ENCODE data around the gene KANSL1.
"Not testable (repeated sequence)": the region's sequence is repeated elsewhere in the genome, so short reads cannot be mapped to it uniquely, and the experiment has no call there.

The KANSL1 gene, protein sequence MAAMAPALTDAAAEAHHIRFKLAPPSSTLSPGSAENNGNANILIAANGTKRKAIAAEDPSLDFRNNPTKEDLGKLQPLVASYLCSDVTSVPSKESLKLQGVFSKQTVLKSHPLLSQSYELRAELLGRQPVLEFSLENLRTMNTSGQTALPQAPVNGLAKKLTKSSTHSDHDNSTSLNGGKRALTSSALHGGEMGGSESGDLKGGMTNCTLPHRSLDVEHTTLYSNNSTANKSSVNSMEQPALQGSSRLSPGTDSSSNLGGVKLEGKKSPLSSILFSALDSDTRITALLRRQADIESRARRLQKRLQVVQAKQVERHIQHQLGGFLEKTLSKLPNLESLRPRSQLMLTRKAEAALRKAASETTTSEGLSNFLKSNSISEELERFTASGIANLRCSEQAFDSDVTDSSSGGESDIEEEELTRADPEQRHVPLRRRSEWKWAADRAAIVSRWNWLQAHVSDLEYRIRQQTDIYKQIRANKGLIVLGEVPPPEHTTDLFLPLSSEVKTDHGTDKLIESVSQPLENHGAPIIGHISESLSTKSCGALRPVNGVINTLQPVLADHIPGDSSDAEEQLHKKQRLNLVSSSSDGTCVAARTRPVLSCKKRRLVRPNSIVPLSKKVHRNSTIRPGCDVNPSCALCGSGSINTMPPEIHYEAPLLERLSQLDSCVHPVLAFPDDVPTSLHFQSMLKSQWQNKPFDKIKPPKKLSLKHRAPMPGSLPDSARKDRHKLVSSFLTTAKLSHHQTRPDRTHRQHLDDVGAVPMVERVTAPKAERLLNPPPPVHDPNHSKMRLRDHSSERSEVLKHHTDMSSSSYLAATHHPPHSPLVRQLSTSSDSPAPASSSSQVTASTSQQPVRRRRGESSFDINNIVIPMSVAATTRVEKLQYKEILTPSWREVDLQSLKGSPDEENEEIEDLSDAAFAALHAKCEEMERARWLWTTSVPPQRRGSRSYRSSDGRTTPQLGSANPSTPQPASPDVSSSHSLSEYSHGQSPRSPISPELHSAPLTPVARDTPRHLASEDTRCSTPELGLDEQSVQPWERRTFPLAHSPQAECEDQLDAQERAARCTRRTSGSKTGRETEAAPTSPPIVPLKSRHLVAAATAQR (N-terminal part only)

DNA sequence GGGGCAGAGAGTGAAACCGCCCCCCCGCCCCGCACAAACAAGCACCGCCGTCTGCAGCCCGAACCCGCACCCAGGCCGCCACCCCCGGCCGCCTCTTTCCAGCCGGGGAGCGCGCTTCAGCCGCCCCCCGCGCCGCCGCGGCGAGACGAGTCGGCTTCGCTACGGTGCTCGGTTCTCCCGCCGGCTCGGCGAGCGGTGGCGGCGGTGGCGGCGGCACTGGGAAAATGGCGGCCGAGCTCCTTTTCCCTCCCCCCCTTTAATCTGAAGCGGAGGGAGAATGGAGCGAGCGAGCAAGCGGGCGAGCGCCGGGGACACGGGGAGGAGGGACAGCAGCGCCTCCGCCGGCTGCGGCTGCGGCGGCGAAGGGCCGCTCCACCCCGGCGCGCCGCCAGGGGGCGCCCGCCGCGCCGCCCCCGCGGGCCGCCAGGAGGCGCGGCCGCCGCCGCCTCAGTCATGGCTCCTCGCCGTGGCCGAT, at the start of gene KANSL1:
KANSL1 (minus strand) TSS at position 279 of the 475 bp plus-strand sequence. CDS start 21,286 bp downstream, outside the sequence.
- peak; percentile 74 to 85 (median 82) for DNase-seq (ENCODE audit: low read depth in 3 of 3)

DNA sequence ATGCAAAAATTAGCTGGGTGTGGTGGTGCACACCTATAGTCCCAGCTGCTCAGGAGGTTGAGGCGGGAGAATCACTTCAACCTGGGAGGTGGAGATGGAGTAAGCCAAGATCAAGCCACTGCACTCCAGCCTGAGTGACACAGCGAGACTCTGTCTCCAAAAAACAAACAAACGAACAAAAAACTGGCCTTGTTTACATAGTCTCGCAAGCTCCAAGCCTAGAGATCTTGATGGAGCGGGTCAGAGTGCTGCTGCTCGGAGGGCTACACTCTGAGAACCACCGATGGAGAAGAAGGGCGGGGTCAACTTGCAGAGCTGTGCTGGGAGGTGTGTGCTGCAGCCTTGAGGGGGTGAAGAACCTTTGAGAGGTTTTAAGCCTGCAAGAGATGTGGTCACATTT, 38.1 kb upstream of the KANSL1 start:
- not testable (repeated sequence) for DNase-seq (ENCODE audit: low read depth in 3 of 3)

DNA sequence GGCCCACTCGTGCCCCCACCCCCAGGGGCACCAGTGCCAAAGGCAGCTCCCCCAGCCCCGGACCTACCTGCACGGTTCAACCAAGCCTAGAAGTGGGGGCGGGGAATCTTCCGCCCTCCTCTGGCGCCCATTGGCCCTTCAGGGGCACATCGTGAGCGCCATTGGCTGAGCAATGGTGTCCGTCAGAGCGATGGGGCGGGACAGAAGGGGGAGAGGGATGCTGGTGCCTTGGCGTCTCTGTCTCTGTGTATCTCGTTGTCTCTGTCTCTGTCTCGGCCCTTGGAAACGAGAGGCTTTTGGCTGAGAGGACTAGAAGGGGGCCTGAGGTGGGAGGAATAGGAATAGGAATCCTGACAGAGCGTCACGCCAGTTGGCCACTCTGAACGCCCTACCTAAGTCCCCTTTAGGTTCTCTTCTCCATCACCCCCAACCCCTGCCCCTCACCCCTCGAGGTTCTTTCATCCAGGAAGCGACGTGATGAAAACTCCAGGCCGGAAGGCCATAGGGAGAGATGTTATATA, 32.1 kb upstream of the KANSL1 start:
- peak; percentile 81 to 93 (median 88) for DNase-seq (ENCODE audit: low read depth in 3 of 3)

DNA sequence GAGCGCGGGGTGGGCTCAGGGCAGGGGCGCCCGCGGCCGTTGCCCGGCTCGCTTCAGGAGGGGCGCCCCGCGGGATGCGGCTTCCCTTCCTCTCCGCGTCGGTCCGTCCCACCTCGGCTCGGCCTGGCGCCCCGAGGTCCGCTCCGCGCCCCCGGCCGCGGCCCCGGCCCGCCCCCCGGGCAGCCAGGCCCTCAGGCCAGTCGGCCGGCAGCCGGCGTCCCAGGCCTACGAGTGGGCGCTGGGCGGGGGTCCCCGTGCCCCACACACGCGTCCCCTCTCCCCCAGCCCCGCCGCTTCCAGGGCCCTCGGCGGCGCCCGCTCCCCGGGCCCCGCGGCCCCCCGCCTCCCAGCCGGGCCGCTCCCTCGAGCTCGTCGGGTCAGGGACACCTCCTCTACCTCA, 31.6 kb upstream of the KANSL1 start:
- DNase-seq (ENCODE audit: low read depth in 3 of 3) = not testable (repeated sequence)

DNA sequence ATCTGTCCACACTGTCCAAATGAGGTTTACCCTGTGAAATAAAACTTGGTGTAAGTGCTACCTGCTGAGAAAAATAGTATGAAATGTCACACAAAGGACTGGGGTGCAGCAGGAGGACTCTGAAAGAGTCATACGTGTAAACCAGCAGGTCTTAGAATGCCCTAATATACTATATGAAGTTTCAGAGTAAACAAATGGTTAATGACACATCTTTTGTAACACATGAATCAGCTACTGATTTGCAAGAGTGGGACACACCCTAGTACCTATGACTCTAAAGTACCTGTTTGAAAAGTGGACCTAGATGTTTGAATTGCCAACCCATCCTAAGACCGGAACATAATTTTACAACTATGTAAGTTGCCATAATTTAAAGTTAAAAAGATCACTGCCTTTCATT, 29.8 kb upstream of the KANSL1 start:
- DNase-seq (ENCODE audit: low read depth in 3 of 3) = not testable (repeated sequence)

DNA sequence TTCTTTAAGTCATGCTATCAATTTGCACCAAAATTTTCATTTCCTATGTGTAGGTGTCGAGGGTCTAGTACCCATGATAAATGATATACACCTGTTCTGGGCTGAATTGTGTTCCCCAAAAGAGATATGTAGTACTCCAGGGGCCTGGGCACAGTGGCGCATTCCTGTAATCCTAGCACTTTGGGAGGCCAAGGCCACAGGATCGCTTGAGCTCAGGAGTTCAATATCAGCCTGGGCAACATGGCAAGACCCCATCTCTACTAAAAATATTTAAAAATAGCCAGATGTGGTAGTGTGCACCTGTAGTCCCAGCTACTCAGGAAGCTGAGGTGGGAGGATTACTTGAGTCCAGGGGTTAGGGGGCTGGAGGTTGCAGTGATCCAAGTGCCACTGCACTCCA, 23.5 kb upstream of the KANSL1 start:
- no peak for DNase-seq (ENCODE audit: low read depth in 3 of 3)

DNA sequence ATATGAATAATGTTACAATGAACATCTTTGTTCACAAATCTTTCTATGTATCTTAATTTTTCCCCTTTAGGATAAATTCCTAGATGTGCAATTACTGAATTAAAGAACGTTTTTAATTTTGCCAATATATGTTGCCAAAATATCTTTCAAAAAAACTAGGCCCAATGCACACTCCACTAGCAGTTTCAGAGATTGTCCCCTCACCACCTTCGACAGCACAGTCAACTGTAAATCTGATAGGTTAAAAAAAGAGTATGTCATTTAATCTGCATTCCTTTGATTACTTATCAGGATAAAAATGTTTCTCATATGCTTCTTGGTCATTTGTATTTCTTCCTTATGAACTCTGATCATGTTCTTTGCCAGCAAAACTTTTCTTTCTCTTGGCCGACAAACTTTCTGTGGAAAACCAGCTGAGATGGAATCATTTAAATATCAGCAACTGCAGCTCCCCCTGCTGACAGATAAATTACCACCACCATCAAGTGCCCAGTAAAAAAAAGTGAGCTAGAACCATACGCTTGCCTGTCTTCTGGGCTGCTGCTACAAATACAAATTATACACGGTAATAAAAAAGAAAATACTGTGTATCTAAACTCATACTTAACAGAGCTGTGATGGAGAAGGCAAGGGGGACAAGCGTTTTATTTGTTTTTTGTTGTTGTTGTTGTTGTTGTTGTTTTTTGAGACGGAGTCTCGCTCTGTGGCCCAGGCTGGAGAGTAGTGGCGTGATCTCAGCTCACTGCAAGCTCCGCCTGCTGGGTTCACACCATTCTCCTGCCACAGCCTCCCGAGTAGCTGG, 19.6 kb upstream of the KANSL1 start:
- DNase-seq (ENCODE audit: low read depth in 3 of 3) = no peak

DNA sequence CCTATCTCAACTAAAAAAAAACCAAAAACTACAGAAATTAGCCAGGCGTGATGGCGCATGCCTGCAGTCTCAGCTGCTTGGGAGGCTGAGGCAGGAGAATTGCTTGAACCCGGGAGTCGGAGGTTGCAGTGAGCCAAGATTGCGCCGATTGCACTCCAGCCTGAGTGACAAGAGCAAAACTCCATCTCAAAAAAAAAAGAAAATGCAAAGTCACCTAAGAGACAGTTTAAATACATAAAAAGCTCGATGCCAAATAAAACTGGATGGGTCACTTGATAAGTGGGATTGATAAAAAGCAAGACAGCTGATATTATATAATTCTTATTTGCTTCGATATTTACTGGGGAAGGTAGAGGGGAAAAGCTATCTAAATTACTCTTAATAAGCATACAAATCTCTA, 15.8 kb upstream of the KANSL1 start:
- DNase-seq (ENCODE audit: low read depth in 3 of 3) = no peak

DNA sequence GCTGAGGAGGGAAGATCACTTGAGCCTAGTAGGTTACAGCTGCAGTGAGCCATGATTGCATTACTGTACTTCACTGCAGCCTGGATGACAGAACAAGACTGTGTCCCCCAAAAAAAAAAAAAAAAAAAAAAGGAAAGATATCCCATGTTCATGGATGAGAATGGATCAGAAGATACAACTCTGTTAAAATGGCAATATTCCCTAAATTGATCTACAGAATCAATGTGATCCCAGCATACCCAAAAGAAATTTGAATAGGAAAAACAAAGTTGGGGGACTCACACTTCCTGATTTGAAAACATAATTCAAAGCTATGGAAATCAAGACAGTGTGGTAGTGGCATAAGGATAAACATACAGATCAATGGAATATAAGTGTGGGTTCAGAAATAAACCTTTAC, 12.7 kb upstream of the KANSL1 start:
- no peak for DNase-seq (ENCODE audit: low read depth in 3 of 3)

DNA sequence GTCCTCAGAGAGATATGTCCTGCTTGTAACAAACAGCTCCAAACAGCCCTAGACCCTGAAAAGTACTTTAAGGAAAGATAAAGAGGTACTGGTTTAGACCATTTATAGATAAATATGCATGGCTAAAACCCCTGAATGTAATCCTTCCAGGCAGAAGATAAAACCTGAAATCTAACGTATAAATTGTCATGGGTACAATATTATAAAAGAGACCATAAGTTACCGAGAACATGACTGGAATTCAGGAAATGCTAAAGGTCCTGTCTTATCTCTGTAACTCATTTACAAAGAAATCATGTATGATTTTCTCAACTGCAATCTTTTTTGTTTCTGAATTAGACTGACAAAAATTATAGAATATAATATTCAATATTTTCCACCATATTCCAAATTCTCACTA, 9.2 kb upstream of the KANSL1 start:
- DNase-seq (ENCODE audit: low read depth in 3 of 3) = no peak

DNA sequence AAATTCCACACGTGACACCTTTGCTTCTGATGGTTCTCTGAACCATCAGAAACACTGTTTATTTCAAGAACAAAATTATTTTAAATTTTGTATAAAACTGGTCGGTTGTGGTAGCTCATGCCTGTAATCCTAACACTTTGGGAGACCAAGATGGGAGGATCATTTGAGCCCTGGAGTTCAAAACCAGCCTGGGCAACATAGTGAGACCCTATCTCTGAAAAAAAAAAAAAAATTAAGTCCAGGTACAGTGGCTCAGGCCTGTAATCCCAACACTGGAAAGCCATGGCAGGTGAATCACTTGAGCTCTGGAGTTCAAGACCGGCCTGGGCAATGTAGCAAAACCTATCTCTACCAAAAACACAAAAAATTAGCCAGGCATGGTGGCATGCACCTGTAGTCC, 8.3 kb upstream of the KANSL1 start:
- no peak for DNase-seq (ENCODE audit: low read depth in 3 of 3)

DNA sequence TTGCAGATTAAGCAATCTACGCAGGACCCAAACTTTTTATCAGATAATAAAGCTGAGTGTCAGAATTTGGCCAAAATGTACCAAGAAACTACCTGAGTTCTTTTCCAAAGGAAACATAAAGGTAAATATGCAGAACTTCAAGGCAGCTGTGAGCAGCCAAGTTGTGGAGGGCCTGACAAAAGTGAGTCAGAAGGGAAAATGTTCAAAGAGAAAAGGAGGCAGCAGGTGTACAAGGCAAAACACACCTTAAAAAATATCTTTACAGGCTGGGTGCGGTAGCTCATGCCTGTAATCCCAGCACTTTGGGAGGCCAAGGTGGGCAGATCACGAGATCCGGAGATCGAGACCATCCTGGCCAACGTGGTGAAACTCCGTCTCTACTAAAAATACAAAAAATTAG, 7.0 kb upstream of the KANSL1 start:
- DNase-seq (ENCODE audit: low read depth in 3 of 3) = no peak

DNA sequence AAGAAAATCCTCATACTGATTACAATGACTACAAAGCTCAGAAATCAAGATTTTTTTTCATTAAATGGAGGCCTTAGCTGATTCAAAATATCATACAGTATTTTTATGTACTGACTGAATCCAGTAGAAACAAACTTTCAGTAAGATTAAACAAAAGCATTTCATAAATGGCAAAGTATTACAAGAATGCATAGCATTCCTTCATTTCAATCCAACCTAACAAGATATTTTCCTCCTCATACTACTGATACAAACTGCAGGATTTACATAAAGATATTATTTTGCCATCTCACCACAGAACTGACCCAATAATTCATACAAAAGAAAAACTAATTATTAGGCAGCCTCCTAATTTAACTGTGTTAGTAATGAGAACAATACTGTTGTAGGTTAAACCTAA, 6.2 kb upstream of the KANSL1 start:
- no peak for DNase-seq (ENCODE audit: low read depth in 3 of 3)

DNA sequence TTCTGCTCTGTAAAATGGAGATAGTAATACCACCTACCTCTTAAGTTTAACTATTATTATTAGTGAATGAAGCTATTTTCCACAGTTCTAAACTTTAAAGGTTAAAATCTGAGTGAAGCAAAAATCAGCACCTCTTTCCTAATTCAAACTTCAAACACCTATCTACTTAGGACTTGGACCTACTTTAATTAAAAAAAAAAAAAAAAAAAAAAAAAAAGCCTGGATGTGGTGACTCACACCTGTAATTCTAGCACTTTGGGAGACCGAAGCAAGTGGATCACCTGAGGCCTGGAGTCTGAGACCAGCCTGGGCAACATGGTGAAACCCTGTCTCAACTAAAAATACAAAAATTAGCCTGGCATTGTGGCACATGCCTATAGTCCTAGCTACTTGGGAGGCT, 5.0 kb upstream of the KANSL1 start:
- DNase-seq (ENCODE audit: low read depth in 3 of 3) = no peak

DNA sequence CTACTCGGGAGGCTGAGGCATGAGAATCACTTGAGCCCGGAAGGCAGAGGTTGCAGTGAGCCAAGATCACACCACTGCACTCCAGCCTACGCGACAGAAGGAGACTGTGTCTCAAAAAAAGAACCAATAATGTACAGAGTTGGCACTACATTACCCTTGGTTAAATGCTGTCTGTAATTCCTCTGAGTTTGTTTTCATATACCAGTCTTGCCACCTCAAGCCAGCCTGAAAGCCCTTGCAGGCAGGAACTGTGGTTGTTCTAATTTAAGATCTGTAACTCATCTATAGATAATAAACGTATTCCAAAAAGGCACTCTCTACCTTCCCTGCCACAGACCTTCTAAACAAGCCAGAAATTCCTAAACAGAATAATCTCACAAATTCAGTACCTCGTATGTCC, 4.3 kb upstream of the KANSL1 start:
- no peak for DNase-seq (ENCODE audit: low read depth in 3 of 3)

DNA sequence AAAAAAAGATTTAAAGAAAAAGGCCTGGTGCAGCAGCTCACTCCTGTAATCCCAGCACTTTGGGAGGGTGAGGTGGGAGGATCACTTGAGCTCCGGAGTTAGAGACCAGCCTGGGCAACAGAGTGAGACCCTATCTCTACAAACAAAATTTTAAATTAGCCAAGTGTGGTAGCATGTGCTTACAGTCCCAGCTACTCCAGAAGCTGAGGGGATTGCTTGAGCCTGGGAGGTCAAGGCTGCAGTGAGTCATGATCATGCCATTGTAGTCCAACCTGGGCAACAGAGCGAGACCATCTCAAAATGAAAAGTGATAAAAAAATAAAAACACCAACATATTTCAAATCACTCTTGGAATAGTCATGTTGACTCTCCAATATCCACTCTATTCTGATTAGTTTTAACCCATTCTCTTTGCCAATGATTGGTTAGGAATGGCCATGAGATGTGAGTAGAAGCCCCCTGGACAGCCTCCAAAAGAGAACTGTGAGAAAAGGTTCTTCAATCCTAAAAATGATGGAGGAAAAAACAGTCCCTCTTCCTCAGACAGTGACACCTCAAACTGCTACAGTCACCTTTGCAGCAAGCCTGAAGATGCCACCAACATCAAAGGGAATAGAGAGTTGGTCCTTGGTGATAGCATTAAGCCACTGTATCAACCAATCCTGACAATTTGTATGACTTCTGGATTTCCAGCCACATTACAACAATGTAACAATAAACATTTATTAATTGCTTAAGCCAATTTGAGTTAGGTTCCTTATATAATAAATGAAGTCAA, 2.9 kb upstream of the KANSL1 start:
- no peak for DNase-seq (ENCODE audit: low read depth in 3 of 3)

DNA sequence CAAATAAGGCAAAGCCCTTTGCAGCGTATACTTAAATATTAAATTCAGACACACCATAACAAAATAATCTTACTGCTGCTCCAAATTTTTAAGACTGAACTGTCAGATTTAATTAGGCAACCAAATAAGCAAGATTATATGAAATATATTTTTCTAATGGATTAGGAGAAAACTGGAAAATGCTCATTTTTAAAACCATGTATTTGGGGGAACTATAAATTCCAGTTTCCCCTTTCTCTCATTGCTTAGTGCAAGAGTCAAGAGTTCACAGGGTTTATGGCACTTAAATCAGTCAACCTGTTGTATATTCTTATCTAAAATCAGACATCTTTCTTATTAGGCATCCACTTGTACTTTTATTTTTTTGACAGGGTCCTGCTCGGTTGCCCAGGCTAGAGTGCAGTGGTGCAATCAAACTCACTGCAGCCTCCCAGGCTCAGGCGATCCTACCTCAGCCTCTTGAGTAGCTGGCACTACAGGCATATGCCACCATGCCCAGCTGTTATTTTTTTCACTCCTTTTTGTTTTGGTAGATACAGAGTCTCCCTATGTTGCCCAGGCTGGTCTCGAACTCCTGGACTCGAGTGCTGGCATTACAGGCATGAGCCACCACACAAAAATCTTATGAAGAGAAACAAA, 2.1 kb upstream of the KANSL1 start:
- DNase-seq (ENCODE audit: low read depth in 3 of 3) = no peak

DNA sequence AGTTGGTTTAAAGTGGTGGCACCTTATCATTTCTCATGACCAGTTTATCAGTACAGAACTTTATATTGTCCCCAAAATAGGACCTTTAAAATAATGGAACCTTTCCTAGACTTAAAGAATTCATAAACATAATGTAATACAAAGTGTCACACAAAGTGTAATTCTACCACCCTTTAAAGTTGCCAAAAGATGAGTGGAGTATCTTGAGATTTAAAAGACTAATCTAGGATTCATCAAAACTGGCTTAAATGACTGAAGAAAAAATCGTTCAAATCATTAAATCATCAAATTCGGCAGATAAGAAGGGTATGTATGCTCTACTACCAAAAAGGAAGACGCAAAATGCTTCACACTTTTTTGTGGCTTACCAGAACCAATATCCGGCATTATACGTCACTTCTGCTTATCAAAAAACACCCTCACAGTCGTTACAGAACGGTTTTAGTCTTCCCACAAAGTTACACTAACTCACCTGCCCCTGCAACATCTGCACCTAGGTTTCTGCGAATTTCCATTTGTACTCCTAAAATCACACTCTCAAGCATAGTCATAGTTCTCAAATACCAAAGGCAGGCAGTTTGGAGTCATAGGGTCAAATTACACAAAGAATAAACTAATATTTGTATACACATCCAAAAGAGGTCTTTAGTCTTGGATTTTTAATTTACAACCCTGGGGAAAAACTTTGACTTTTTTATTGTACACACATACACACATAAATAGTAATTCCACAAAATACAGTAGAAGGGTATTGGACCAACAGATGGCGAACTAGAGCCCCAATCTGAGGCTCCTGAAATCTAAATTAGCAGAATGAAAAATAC, 1.4 kb upstream of the KANSL1 start:
- peak in 1 of 3 donors; percentile 38 for DNase-seq (ENCODE audit: low read depth in 3 of 3)
